Brain microvascular endothelial cell (primary cell): ENCODE measurements around the gene ADAMTSL1.

ENCODE experiments used
- DNase-seq: peaks from one replicate; pipeline ENCODE4 v3.0.0-alpha.2; 2020
- H3K27ac ChIP-seq: fragments of 250-450 bp; sonication (Bioruptor Pico); 2 replicates; pipeline ENCODE4 v1.5.1; 2020; ENCODE audit warnings: mild to moderate bottlenecking, moderate library complexity
- H3K27me3 ChIP-seq: fragments of 250-450 bp; sonication (Bioruptor Pico); replicated peaks from 2 replicates; pipeline ENCODE4 v1.5.1; 2020; ENCODE audit warnings: mild to moderate bottlenecking
- H3K36me3 ChIP-seq: fragments of 250-450 bp; sonication (Bioruptor Pico); replicated peaks from 2 replicates; pipeline ENCODE4 v1.5.1; 2020; ENCODE audit warnings: mild to moderate bottlenecking
- H3K4me3 ChIP-seq: 2 replicates; pipeline ENCODE4 v1.5.1; 2011; ENCODE audit warnings: low read depth, mild to moderate bottlenecking, control low read depth, low read length, moderate library complexity
- in situ Hi-C: cut with HindIII; loops from 2 replicates; pipeline ENCODE4 v1.10.0; 2017; ENCODE audit warnings: low sequenced_read_pairs, low pct_ligation_motif_present
- TF ChIP-seq, protein P1 (sequence below): IDR thresholded peaks from 2 replicates; pipeline ENCODE4 v1.5.1; 2011; ENCODE audit warnings: low read depth, mild to moderate bottlenecking, moderate library complexity, low read length, control low read depth, inconsistent platforms; ENCODE audit errors: missing control alignments

ADAMTSL1 gene, protein sequence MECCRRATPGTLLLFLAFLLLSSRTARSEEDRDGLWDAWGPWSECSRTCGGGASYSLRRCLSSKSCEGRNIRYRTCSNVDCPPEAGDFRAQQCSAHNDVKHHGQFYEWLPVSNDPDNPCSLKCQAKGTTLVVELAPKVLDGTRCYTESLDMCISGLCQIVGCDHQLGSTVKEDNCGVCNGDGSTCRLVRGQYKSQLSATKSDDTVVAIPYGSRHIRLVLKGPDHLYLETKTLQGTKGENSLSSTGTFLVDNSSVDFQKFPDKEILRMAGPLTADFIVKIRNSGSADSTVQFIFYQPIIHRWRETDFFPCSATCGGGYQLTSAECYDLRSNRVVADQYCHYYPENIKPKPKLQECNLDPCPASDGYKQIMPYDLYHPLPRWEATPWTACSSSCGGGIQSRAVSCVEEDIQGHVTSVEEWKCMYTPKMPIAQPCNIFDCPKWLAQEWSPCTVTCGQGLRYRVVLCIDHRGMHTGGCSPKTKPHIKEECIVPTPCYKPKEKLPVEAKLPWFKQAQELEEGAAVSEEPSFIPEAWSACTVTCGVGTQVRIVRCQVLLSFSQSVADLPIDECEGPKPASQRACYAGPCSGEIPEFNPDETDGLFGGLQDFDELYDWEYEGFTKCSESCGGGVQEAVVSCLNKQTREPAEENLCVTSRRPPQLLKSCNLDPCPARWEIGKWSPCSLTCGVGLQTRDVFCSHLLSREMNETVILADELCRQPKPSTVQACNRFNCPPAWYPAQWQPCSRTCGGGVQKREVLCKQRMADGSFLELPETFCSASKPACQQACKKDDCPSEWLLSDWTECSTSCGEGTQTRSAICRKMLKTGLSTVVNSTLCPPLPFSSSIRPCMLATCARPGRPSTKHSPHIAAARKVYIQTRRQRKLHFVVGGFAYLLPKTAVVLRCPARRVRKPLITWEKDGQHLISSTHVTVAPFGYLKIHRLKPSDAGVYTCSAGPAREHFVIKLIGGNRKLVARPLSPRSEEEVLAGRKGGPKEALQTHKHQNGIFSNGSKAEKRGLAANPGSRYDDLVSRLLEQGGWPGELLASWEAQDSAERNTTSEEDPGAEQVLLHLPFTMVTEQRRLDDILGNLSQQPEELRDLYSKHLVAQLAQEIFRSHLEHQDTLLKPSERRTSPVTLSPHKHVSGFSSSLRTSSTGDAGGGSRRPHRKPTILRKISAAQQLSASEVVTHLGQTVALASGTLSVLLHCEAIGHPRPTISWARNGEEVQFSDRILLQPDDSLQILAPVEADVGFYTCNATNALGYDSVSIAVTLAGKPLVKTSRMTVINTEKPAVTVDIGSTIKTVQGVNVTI (N-terminal part only)

DNA sequence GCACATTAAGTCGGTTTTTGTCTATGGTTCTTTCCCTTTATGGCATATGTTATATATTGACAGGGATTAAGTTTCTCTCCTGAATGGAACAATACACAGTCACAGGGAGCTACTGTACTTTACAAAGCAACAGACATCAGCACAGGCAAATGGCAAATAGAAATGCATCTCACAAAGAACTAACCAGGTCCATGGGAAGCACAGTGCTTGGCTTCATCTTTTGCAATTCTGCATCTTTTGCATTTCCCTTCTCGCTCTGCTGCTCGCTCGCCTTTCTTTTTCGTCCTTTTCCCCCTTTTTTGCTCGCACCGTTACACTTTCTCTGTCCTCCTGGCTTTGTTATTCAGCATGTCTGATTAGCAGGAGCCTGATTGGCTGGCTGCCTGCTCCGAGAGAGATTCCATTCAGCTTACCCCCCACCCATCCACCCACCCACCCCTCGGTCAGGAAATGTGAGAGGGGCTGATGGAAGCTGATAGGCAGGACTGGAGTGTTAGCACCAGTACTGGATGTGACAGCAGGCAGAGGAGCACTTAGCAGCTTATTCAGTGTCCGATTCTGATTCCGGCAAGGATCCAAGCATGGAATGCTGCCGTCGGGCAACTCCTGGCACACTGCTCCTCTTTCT, at the start of gene ADAMTSL1:
ADAMTSL1 (plus strand) TSS at position 502 of the 628 bp plus-strand sequence; CDS start at position 582, 80 bp downstream.
- in situ Hi-C loops = loop anchor here (25.0 kb wide), 1 partner anchor 564 kb away; the partner anchor contains the start of genes RRAGA and SAXO1

DNA sequence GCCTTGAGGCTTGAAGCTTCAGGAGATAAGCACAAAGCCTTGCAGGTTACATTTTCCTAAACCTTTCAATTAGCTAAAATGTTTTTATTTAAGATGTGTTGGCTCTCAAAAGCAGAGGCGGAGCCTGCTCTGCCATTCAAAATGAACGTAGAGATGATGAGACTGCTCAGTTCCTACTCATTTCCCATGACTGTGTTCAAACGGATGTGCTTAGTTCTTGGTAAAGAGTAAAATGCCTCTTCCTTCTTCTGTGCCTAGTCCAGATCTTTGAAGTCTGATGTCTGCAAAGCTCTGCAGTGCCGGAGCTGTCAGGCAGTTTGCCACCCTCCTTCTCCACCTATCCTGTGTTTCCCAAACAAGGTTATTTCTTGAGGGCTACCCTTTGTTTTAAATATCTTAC, 46.3 kb upstream of the ADAMTSL1 start:
- no peak for DNase-seq

More for the DNA sequence above, at the start of gene ADAMTSL1:
- DNase-seq = peak; percentile 83
- Histone ChIP-seq H3K27ac (peak within 1 kb of the TSS; percentile 40), H3K4me3 (peak within 1 kb of the TSS; percentile 73), H3K36me3 (no peaks in the 10 kb centered on the region), H3K27me3 (no peaks in the 10 kb centered on the region)
- TF ChIP-seq, protein P1, sequence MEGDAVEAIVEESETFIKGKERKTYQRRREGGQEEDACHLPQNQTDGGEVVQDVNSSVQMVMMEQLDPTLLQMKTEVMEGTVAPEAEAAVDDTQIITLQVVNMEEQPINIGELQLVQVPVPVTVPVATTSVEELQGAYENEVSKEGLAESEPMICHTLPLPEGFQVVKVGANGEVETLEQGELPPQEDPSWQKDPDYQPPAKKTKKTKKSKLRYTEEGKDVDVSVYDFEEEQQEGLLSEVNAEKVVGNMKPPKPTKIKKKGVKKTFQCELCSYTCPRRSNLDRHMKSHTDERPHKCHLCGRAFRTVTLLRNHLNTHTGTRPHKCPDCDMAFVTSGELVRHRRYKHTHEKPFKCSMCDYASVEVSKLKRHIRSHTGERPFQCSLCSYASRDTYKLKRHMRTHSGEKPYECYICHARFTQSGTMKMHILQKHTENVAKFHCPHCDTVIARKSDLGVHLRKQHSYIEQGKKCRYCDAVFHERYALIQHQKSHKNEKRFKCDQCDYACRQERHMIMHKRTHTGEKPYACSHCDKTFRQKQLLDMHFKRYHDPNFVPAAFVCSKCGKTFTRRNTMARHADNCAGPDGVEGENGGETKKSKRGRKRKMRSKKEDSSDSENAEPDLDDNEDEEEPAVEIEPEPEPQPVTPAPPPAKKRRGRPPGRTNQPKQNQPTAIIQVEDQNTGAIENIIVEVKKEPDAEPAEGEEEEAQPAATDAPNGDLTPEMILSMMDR = no peak

DNA sequence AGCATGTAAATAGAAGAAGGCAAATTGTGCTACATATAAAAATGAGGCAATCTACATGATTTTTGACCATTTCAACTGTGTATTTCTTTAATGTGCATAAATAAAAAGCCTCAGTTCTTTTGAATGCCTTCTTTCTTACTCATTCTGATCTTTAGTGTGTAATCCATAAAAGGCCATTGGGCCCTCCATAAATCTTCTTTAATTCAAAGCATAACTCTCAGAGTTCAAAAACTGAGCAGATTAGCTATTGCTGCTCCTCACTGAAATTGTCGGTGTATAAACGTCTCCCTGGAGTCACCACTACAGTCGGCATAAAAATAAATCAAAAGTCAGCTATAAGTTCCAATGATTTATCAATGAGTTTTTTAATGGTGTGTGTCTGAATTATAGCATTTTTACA, 45.3 kb upstream of the ADAMTSL1 start:
- H3K27me3 ChIP-seq = no peaks in the 10 kb centered on the region
- no peak for DNase-seq
- H3K36me3 ChIP-seq = no peaks in the 10 kb centered on the region
- no peak overlapping the region for H3K27ac ChIP-seq
- no peak overlapping the region for H3K4me3 ChIP-seq
- TF ChIP-seq, protein P1 = no peak
- in situ Hi-C loops = loop anchor here (25.0 kb wide), 1 partner anchor 166 kb away; no protein-coding TSS in a partner anchor

More for the DNA sequence above, 46.3 kb upstream of the ADAMTSL1 start:
- H3K36me3 ChIP-seq = no peaks in the 10 kb centered on the region
- H3K27ac ChIP-seq = no peak overlapping the region
- H3K4me3 ChIP-seq = no peak overlapping the region
- H3K27me3 ChIP-seq = no peaks in the 10 kb centered on the region
- TF ChIP-seq, protein P1 = no peak
- in situ Hi-C loops = loop anchor here (25.0 kb wide), 1 partner anchor 165 kb away; no protein-coding TSS in a partner anchor

DNA sequence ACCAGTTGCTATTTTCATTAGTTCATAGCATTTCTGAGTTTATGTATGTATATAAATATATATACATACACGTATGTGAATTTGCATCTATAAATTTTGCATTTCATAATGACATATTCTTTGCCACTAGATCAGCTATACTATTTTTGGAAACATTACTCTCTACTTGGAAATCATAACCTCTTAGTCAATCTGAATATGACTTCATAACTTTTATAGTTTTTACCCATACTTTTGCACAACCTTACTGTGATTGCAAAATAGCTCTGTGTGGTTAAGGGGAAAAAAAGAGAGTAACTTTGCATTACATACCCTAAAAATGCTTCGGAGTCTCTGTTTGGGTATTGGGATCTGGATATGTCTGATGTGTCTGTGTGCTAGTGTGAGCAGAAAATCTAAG, 44.9 kb upstream of the ADAMTSL1 start:
- in situ Hi-C loops = loop anchor here (25.0 kb wide), 1 partner anchor 167 kb away; no protein-coding TSS in a partner anchor
- no peaks in the 10 kb centered on the region for H3K27me3 ChIP-seq
- H3K4me3 ChIP-seq = no peak overlapping the region
- H3K36me3 ChIP-seq = no peaks in the 10 kb centered on the region
- TF ChIP-seq, protein P1 = no peak
- no peak for DNase-seq
- H3K27ac ChIP-seq = no peak overlapping the region

DNA sequence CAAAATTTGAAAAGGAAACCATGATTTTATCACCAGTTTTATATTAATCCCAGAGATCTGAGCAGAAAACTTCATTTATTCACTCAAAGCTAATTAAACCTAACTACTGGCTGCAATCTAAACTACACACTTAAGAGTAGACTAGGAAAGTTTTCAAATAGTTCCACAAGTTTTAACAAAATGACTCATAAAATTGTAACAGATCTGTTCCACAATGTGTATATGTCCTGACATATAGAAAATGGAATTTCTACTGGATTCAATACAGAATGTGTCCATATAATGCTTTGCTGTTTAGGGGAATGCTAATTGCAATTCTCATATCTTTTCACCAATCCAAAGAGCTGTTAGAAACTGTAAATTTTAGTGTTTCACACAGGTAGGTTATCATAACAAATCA, 40.3 kb upstream of the ADAMTSL1 start:
- Histone ChIP-seq H3K4me3 (no peak overlapping the region), H3K27ac (no peak overlapping the region), H3K27me3 (no peaks in the 10 kb centered on the region), H3K36me3 (no peaks in the 10 kb centered on the region)
- DNase-seq = no peak
- TF ChIP-seq, protein P1 = no peak
- in situ Hi-C loops = loop anchor here (25.0 kb wide), 1 partner anchor 171 kb away; no protein-coding TSS in a partner anchor
